Activated gamma-delta T cell treated with anti-CD3 and anti-CD28 coated beads, Interleukin-2, amount 50 U/mL, for 16 hours (primary cell): ENCODE measurements around the gene ARSB.
A peak's percentile ranks its signal among the peaks of the same experiment; 100 is the strongest.

Experiments used
- DNase-seq: peaks from one replicate; pipeline ENCODE4 v3.0.0-alpha.2; 2020; ENCODE audit warnings: low read depth

The ARSB gene

GRCh38 chr5:78985116-78985724 is at the start of gene ARSB:
ARSB (minus strand) TSS chr5:78985310; CDS start chr5:78985248, 62 bp downstream.
- peak; percentile 36 for DNase-seq

DNA sequence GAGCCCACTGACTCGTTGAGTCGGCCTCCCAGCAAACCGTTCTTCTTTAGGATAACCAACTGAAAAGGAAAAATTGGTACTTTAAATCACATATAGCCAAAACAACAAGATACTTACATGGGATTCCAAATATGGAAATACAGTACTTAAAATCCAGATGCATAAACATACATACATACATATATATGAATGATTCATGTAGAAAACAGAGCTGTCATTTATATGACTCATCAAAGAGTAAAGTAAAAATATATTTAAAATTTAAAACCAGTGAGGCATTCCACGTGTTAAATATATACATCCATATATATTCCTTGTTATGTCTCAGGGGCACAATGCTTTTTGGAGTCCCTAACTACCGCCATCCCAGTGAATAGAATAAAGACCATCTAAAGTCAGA is 47.7 kb upstream of the ARSB start:
- DNase-seq: no peak

DNA sequence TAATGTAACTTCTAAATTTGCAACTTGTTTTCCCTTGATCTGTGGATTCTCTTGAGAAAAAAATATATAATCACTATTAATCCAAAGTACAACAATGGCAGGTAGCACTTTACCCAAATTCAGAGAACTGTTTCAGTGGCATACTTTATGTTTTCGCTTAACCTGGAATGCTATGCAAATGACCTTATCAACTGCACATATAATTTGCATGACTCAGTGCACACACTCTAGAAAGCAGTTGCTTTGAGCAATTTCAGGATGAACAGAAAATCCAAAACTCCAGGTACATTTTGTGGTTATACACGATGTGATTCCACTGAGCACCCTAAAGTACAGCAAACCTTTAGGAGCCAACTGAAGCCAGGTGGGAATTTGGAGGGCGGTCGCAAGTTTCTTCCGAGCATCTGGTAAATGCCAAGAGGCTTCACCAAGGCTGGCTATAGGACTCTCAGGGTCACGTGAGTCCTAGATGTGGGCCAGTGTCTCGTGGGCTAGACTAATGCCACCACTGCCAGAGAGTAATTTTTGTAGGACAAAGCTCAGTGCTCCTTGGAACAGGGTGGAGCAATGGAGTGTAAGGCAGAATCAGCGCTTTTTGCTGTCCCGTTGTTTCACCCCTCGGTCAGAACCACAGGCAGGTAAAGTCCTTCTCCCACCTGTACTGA is 47.1 kb upstream of the ARSB start:
- no peak for DNase-seq

DNA sequence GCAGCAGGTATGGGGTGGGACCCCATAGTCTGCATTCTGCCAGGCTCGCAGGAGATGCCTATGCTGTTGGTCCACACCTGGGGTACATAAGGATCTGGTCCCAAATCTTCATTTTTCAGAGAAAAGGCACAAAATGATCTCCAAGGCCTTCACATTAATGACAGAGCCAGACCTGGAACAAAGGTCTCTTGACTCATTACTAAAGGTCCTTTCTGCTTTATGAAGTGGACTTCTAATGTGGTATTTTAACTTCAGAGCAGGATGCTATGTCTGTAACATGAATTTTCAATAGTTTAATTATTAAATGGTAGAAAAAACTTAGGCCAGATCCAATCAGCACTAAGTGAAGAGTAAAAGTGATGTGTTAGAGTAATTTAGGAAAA is 46.4 kb upstream of the ARSB start:
- no peak for DNase-seq

GRCh38 chr5:79030663-79031484 is 45.8 kb upstream of the ARSB start:
- no peak for DNase-seq

DNA sequence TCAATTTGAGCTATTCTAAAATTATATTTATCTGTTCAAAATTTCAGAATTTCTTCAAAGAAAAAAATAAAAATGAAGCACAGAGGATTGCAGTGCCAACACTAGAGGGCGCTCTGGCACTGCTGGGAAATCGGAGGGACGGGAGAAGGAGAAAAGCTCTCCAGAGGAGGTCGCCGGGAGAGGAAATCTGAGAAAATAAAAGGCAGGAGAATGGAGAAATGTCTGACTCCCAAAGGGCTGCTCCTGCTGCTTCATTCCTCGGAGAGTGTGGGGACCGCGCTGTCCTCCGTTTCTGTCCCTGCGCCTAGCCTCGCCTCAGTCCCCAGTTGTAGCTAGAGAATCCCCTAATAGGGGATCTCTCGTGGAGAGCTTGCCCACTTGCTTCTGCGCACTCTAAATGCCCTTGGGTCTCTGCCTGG is 40.0 kb upstream of the ARSB start:
- DNase-seq: peak; percentile 17

DNA sequence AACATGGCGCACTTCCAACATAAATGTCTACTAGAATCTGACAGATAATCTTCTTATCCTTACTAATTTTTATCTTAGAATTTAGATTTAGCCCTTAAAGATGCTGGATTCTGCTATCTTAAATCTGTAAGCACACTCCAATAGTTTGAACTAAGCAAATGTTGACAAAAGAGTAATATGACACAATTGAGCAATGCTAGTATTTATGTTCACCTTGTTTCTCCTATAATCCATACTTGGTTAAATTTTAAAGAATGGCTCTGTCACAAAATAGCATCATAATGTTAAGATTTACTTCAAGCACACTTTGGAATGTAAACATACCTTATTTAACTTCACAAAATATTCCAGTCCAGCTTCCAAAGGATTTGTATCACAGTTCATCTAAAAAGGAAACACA is 38.8 kb upstream of the ARSB start:
- no peak for DNase-seq

DNA sequence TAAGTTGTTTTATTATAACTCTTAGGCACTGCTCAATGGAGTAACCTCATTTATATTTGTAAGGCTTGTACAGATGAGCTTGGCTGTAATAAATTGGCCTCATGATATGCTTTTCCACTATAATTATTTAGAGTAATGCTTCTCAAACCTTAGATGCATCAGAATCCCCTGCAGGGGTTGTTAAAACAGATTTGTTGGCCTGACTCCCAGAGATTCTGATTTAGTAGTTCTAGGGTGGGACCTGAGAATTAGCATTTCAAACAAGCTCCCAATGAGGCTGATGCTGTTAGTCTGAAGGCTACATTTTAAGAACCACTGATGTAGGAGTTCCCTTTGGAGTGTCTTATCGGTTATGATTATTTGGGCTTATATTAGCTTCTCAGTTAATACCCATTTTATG is 38.2 kb upstream of the ARSB start:
- no peak for DNase-seq

GRCh38 chr5:79022771-79023170 is 37.7 kb upstream of the ARSB start:
- DNase-seq: no peak

DNA sequence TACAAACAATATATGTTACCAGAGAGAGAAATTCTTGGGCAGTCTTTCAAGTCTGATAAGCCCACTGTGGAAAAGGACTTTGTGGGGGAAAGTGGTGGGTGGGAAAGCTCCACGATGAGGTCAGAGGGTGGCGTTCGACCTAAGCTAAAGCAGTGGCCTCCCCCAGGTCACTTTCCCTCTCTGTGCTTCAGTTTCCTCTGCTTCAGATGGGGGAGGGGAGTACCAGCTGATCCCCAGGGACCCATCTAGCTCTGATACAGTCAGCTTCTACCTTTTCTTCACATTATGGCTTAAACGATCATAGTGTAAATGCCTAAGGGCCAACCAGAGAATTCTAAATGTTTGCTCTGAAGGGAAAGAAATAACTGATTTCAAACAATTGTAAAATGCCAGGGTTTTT is 36.6 kb upstream of the ARSB start:
- DNase-seq: no peak

DNA sequence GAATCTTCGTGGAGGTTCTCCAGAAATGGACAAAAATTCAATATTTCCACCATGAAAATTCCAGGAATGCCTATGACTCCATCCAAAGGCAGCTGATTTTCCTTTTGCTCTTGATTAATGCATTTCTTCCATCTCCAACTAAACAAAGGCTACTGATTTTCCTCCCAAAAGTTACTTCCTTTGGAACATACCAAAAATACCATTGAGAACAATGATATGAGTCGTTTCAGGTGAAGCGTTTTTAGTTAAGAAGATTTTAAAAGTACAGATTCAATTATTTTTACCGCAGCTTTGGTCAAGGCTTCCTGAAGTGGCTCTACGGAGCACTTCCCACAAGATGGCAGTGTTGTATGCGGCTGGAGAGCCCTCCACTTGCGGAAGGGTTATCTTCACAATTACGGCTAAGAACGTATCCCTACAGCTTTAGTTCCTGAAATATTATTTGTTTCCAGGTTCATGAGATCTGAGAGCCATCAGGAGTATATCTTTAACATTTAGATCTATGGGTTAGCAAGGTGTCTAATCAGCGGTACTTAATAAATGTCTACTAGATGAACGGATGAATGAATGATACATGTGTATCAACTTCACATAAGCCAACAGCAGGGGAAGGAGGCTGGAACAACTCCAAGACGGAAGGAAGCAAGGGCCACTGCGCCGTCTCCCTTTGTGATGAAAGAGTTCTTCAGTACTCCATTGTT is 35.9 kb upstream of the ARSB start:
- no peak for DNase-seq

DNA sequence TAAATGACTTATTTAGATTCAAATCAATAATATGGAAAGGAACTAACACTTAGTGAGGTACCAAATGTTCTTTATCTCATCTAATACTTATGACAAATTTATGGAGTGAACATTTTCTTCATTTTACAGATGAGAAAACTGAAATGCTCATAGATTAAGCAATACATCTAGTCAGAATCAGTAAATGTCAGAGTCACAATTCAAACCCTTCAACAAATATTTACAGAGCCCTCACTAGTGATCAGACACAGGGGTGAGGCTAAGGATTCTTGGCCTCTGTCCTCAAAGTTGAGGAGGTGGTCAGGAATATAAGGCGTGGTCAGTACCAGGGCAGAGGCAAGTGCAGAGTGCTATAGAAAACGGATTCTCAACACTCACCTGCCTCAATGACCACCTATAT is 29.5 kb upstream of the ARSB start:
- no peak for DNase-seq

- no peak for DNase-seq
These were observed 26.8 kb upstream of the ARSB start for GRCh38 chr5:79011869-79012268.

DNA sequence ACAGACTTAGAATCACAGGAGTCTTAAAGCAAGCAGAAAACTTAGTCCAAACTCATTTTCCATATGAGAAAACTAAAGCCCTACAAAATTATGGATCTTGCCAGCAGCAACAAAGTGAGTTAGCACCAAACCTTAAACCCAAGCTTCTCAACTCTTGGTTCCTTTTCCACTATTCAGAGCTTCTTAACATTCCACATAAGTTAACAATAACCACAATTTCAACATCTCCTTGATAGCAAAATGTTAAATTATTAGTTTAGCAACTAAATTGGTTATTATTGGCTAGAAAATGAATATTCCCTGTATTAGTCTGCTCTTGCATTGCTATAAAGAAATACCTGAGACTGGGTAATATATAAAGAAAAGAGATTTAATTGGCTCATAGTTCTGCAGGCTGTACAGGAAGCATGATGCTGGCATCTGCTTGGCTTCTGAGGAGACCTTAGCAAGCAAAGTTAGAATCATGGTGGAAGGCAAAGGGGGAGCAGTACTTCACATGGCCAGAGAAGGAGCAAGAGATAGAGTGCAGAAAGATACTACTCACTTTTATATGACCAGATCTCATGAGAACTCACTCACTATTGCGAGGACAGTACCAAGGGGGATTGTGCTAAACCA is 26.2 kb upstream of the ARSB start:
- DNase-seq: no peak

- DNase-seq: no peak
These were observed 23.3 kb upstream of the ARSB start for GRCh38 chr5:79008362-79008761.

GRCh38 chr5:79007872-79008271 is 22.8 kb upstream of the ARSB start:
- no peak for DNase-seq

- DNase-seq: no peak
These were observed 21.0 kb upstream of the ARSB start for GRCh38 chr5:79005936-79006631.

GRCh38 chr5:79005151-79005550 is 20.0 kb upstream of the ARSB start:
- no peak for DNase-seq

GRCh38 chr5:79002374-79002773 is 17.3 kb upstream of the ARSB start:
- DNase-seq: no peak

GRCh38 chr5:79001471-79001870 is 16.4 kb upstream of the ARSB start:
- DNase-seq: no peak

DNA sequence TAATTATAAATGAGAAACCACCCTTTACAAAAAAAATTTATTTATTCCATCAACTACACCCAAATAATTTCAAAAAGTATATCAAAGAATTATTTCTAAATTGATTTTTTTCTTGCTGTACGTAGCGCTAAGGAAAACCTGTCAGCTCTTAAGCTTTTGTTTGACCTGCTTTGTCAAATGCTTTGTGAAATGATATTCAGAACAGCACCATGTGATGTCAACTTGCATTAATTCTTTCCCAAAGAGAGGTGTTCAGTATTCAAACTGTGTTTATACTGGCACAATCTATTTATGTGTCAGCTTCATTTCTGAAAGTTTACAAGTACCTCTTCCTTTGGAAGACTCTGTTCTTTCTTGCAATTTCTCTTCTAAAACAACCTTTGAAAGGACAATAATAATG is 12.0 kb upstream of the ARSB start:
- DNase-seq: no peak
